T1000 (cell line): ENCODE data around the gene FTHL17.

Experiments used
- DNase-seq: peaks from one replicate; lab custom pipeline; 2025; ENCODE audit warnings: mixed read lengths; lab: John Stamatoyannopoulos, UW

FTHL17 gene

GRCh38 chrX:31071725-31072124 lies at the start of gene FTHL17:
Gene FTHL17 (minus strand): TSS chrX:31072041. CDS start chrX:31071953, 88 bp downstream.
- DNase-seq = no peak

- no peak for DNase-seq
Measured at GRCh38 chrX:31117266-31117665, 45.4 kb upstream of the FTHL17 start.

GRCh38 chrX:31115398-31115797 lies 43.6 kb upstream of the FTHL17 start:
- no peak for DNase-seq

GRCh38 chrX:31114858-31115257 lies 43.0 kb upstream of the FTHL17 start:
- DNase-seq = no peak

- no peak for DNase-seq
Measured at GRCh38 chrX:31112226-31112999, 40.6 kb upstream of the FTHL17 start.

GRCh38 chrX:31110657-31111056 lies 38.8 kb upstream of the FTHL17 start:
- DNase-seq = no peak

- no peak for DNase-seq
Measured at GRCh38 chrX:31099536-31100090, 27.8 kb upstream of the FTHL17 start.

GRCh38 chrX:31098079-31098478 lies 26.2 kb upstream of the FTHL17 start:
- DNase-seq = no peak

GRCh38 chrX:31093639-31093975 lies 21.8 kb upstream of the FTHL17 start:
- no peak for DNase-seq

GRCh38 chrX:31092970-31093638 lies 21.3 kb upstream of the FTHL17 start:
- DNase-seq = no peak

GRCh38 chrX:31092476-31092875 lies 20.6 kb upstream of the FTHL17 start:
- DNase-seq = no peak

GRCh38 chrX:31091819-31092218 lies 20.0 kb upstream of the FTHL17 start:
- no peak for DNase-seq

GRCh38 chrX:31074522-31074921 lies 2.7 kb upstream of the FTHL17 start:
- no peak for DNase-seq

- DNase-seq = no peak
Measured at GRCh38 chrX:31071262-31071661, 579 bp downstream of the FTHL17 start.

GRCh38 chrX:31070057-31070468 lies 1.8 kb downstream of the FTHL17 start:
- DNase-seq = no peak

- no peak for DNase-seq
Measured at GRCh38 chrX:31063114-31063513, 8.7 kb downstream of the FTHL17 start.

- DNase-seq = no peak
Measured at GRCh38 chrX:31061091-31061490, 10.8 kb downstream of the FTHL17 start.

- DNase-seq = no peak
Measured at GRCh38 chrX:31060016-31060415, 11.8 kb downstream of the FTHL17 start.

- no peak for DNase-seq
Measured at GRCh38 chrX:31058284-31058683, 13.6 kb downstream of the FTHL17 start.

GRCh38 chrX:31057691-31058090 lies 14.2 kb downstream of the FTHL17 start:
- DNase-seq = no peak

GRCh38 chrX:31057291-31057690 lies 14.6 kb downstream of the FTHL17 start:
- DNase-seq = no peak

- no peak for DNase-seq
Measured at GRCh38 chrX:31053621-31054020, 18.2 kb downstream of the FTHL17 start.

GRCh38 chrX:31039327-31039711 lies 32.5 kb downstream of the FTHL17 start:
- no peak for DNase-seq
